ENCODE measurements around the gene ADCY7.

DNA sequence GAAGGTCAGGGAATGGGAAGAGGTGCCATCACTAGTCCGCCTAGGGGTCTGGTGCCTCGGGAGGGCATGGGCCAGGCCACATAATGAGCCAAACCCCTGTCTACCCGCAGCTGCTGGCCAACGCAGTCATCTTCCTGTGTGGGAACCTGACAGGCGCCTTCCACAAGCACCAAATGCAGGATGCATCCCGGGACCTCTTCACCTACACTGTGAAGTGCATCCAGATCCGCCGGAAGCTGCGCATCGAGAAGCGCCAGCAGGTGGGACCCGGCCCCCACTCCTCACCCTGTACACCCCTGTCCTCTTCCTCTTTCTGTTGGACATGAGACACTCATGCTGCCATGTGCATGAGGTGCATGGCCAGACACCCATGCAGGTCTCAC lies 26.2 kb downstream of the ADCY7 start:
- TF ChIP-seq, protein P1, sequence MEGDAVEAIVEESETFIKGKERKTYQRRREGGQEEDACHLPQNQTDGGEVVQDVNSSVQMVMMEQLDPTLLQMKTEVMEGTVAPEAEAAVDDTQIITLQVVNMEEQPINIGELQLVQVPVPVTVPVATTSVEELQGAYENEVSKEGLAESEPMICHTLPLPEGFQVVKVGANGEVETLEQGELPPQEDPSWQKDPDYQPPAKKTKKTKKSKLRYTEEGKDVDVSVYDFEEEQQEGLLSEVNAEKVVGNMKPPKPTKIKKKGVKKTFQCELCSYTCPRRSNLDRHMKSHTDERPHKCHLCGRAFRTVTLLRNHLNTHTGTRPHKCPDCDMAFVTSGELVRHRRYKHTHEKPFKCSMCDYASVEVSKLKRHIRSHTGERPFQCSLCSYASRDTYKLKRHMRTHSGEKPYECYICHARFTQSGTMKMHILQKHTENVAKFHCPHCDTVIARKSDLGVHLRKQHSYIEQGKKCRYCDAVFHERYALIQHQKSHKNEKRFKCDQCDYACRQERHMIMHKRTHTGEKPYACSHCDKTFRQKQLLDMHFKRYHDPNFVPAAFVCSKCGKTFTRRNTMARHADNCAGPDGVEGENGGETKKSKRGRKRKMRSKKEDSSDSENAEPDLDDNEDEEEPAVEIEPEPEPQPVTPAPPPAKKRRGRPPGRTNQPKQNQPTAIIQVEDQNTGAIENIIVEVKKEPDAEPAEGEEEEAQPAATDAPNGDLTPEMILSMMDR (IDR thresholded peaks at IDR 0.05; ENCODE audit: low read depth, low read length), result no peak
- no peak for TF ChIP-seq POLR2A (IDR thresholded peaks at IDR 0.05; ENCODE audit: extremely low read depth, insufficient read length)
- TF ChIP-seq, protein P2, sequence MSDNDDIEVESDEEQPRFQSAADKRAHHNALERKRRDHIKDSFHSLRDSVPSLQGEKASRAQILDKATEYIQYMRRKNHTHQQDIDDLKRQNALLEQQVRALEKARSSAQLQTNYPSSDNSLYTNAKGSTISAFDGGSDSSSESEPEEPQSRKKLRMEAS (IDR thresholded peaks at IDR 0.05; ENCODE audit: low read depth, low read length), result no peak
- TF ChIP-seq MYC (IDR thresholded peaks at IDR 0.05; ENCODE audit: low read depth, low read length), result no peak
